Measurements from ENCODE around the gene OLR1. TPM values are rescaled to one million over a fixed set of nuclear protein-coding genes. Genes with fewer than 3 reads are reported as not detected.
A peak's percentile ranks its signal among the peaks of the same experiment; 100 is the strongest.

OLR1 gene
- total and polyA plus RNA-seq, 2 donors (not counting 3 experiments of a cell fraction or from before 2014, with no cell fraction given), result not detected

- POLR2A ChIA-PET, result no interaction called here
- DNase-seq (ENCODE audit: low read depth, low spot score) (no peak), FAIRE-seq (peak; percentile 4)
- H4K20me1 ChIP-seq (replicated peaks; ENCODE audit: control insufficient read depth, extremely low read depth, insufficient read depth, low read length), result no peaks in the 10 kb centered on the region
- H3K27me3 ChIP-seq (ENCODE audit: control insufficient read depth in 2 of 2, insufficient read depth in 2 of 2, low read length in 2 of 2), result no peaks in the 10 kb centered on the region
- dilution Hi-C loops (cut with MboI; ENCODE audit: extremely low pct_ligation_motif_present, low sequenced_read_pairs) (no loop called here), intact Hi-C loops (cut with micrococcal nuclease) (no loop called here)
- no peaks in the 10 kb centered on the region for H3K36me3 ChIP-seq (ENCODE audit: control insufficient read depth in 2 of 2, extremely low read depth in 1 of 2, insufficient read depth in 2 of 2, low read length in 2 of 2)
- no peaks in the 10 kb centered on the region for H3K4me1 ChIP-seq (ENCODE audit: control insufficient read depth, extremely low read depth, insufficient read depth, low read length)
- no peak overlapping the region for H3K4me2 ChIP-seq (ENCODE audit: insufficient read depth, low read length)
- H3K27ac ChIP-seq (ENCODE audit: insufficient read depth, low read depth, low read length), result no peak overlapping the region
- H3K9me3 ChIP-seq (replicated peaks; ENCODE audit: control insufficient read depth, insufficient read depth, low read length), result no peaks in the 10 kb centered on the region
- CTCF ChIA-PET, result interaction anchor here (1.0 kb wide), 1 partner anchor 12 kb away, joined by 3 read pairs; the partner anchor contains the start of gene CLEC1A
- no peak for TF ChIP-seq CTCF (IDR thresholded peaks at IDR 0.05; ENCODE audit: extremely low read depth in 1 of 2, insufficient read depth in 1 of 2, low read depth in 1 of 2, low read length in 2 of 2)
- TF ChIP-seq POLR2A (IDR thresholded peaks at IDR 0.05; ENCODE audit: low read depth, low read length), result no peak
- no peak for TF ChIP-seq EZH2 (IDR thresholded peaks at IDR 0.05; ENCODE audit: borderline replicate concordance, low read depth, low read length, severe bottlenecking)
- no peak for TF ChIP-seq GATA2 (IDR thresholded peaks at IDR 0.05; ENCODE audit: insufficient read depth, insufficient read length, low read depth, low read length)
- TF ChIP-seq POLR2AphosphoS5 (IDR thresholded peaks at IDR 0.05; ENCODE audit: insufficient read depth, low read depth, low read length), result no peak
- no peak for TF ChIP-seq JUN (IDR thresholded peaks at IDR 0.05; ENCODE audit: borderline replicate concordance, insufficient read depth, insufficient read length, low read depth)
- no peak for TF ChIP-seq MAX (IDR thresholded peaks at IDR 0.05; ENCODE audit: insufficient read depth, insufficient read length)
- TF ChIP-seq FOS (IDR thresholded peaks at IDR 0.05; ENCODE audit: borderline replicate concordance, insufficient read depth, low read length), result no peak
- no peak for TF ChIP-seq MYC (IDR thresholded peaks at IDR 0.05; ENCODE audit: low read depth, low read length)
- no peak overlapping the region for H2AFZ ChIP-seq (ENCODE audit: low read depth, low read length)
- H3K9ac ChIP-seq (replicated peaks; ENCODE audit: extremely low read depth, insufficient read depth, low read length), result no peak overlapping the region
- BruUV-seq (replicated peaks), result no TSS peak
- no peak overlapping the region for H3K4me3 ChIP-seq (replicated peaks in 1 of 3; ENCODE audit: insufficient read depth in 1 of 3, low read depth in 1 of 3, low read length in 3 of 3)
- H3K9me1 ChIP-seq (replicated peaks; ENCODE audit: control insufficient read depth, extremely low read depth, insufficient read depth, low read length), result no peaks in the 10 kb centered on the region
- H3K79me2 ChIP-seq (ENCODE audit: control insufficient read depth, insufficient read depth, low read length), result no peaks in the 10 kb centered on the region
These were observed 61.6 kb downstream of the OLR1 start for GRCh38 chr12:10110256-10110844.

Other genes with a start within 250 kb of the OLR1 start
- gene CLEC2A, start 239.8 kb downstream of the OLR1 start, total RNA-seq, result not detected in 2 replicates
- gene CLEC2A, start 239.8 kb downstream of the OLR1 start, polyA plus RNA-seq, result not detected in 2 replicates
- not detected in 2 replicates for gene CLEC12A, start 200.7 kb downstream of the OLR1 start, total RNA-seq
- not detected in 2 replicates for gene CLEC12A, start 200.7 kb downstream of the OLR1 start, polyA plus RNA-seq
- gene CLEC1B, start 173.0 kb downstream of the OLR1 start, total RNA-seq, result not detected in 2 replicates
- gene CLEC1B, start 173.0 kb downstream of the OLR1 start, polyA plus RNA-seq, result not detected in 2 replicates
- gene CLEC12B, start 161.5 kb downstream of the OLR1 start, total RNA-seq, result 1.2 TPM in 2 replicates
- 1.8 and 3.7 TPM in 2 replicates for gene CLEC12B, start 161.5 kb downstream of the OLR1 start, polyA plus RNA-seq
- not detected in 2 replicates for gene CLEC9A, start 141.4 kb downstream of the OLR1 start, total RNA-seq
- not detected in 2 replicates for gene CLEC9A, start 141.4 kb downstream of the OLR1 start, polyA plus RNA-seq
- 22.5 and 24.2 TPM in 2 replicates for gene CLEC1A, start 73.1 kb downstream of the OLR1 start, total RNA-seq
- gene CLEC1A, start 73.1 kb downstream of the OLR1 start, polyA plus RNA-seq, result 21.2 and 22.0 TPM in 2 replicates
- gene CLEC7A, start 41.9 kb downstream of the OLR1 start, total RNA-seq, result not detected in 2 replicates
- gene CLEC7A, start 41.9 kb downstream of the OLR1 start, polyA plus RNA-seq, result not detected in 2 replicates
- gene TMEM52B, start 6.9 kb upstream of the OLR1 start, total RNA-seq, result 0.24 TPM in 1 of 2 replicates, not detected in the other
- not detected in 2 replicates for gene TMEM52B, start 6.9 kb upstream of the OLR1 start, polyA plus RNA-seq
- 59.4 and 69.0 TPM in 2 replicates for gene GABARAPL1, start 40.7 kb upstream of the OLR1 start, total RNA-seq
- 64.8 and 65.6 TPM in 2 replicates for gene GABARAPL1, start 40.7 kb upstream of the OLR1 start, polyA plus RNA-seq
- gene KLRD1, start 135.7 kb upstream of the OLR1 start, total RNA-seq, result 0.13 and 0.18 TPM in 2 replicates
- gene KLRD1, start 135.7 kb upstream of the OLR1 start, polyA plus RNA-seq, result 0.06 and 0.15 TPM in 2 replicates
- not detected in 2 replicates for gene KLRK1, start 217.9 kb upstream of the OLR1 start, total RNA-seq
- not detected in 2 replicates for gene KLRK1, start 217.9 kb upstream of the OLR1 start, polyA plus RNA-seq
- gene KLRC4, start 237.6 kb upstream of the OLR1 start, total RNA-seq, result not detected in 2 replicates
- not detected in 2 replicates for gene KLRC4, start 237.6 kb upstream of the OLR1 start, polyA plus RNA-seq
- gene KLRC3, start 248.5 kb upstream of the OLR1 start, total RNA-seq, result not detected in 2 replicates
- not detected in 2 replicates for gene KLRC3, start 248.5 kb upstream of the OLR1 start, polyA plus RNA-seq

All from endothelial cell of umbilical vein (primary cell).